Progenitor cell of endocrine pancreas (in vitro differentiated cells): Measurements from ENCODE around the gene TEX264. TPM values are rescaled to one million over a fixed set of nuclear protein-coding genes. Genes with fewer than 3 reads are reported as not detected.
A peak's percentile ranks its signal among the peaks of the same experiment; 100 is the strongest.

Experiments used
- DNase-seq: peaks from one replicate; pipeline ENCODE4 v3.0.0; 2021; ENCODE audit warnings: low spot score; ENCODE audit not compliant: unreplicated experiment
- H3K27ac Mint-ChIP-seq: 2 replicates; pipeline ENCODE4 v1.8.0; 2021; ENCODE audit warnings: mild to moderate bottlenecking, moderate library complexity, mixed read lengths
- H3K27me3 Mint-ChIP-seq: 2 replicates; pipeline ENCODE4 v1.8.0; 2021; ENCODE audit warnings: mixed read lengths
- H3K36me3 Mint-ChIP-seq: 2 replicates; pipeline ENCODE4 v1.8.0; 2022; ENCODE audit warnings: mixed read lengths; ENCODE audit not compliant: insufficient read depth
- H3K4me1 Mint-ChIP-seq: 2 replicates; pipeline ENCODE4 v1.8.0; 2021; ENCODE audit warnings: low read depth, mixed read lengths
- H3K4me3 Mint-ChIP-seq: 2 replicates; pipeline ENCODE4 v1.8.0; 2021; ENCODE audit warnings: low read depth, mild to moderate bottlenecking, moderate library complexity, mixed read lengths
- H3K9me3 Mint-ChIP-seq: 2 replicates; pipeline ENCODE4 v1.8.0; 2021; ENCODE audit warnings: low read depth, mixed read lengths
- total RNA-seq: library from RNA; stranded (reverse); gene quantifications from 2 replicates; pipeline ENCODE4 v1.2.1, GENCODE V29; 2021
- TF ChIP-seq, protein P1 (sequence below): fragments of 200-600 bp; sonication (generic); IDR thresholded peaks from one replicate; pipeline ENCODE4 v1.5.0; 2021; ENCODE audit warnings: antibody characterized with exemption, mild to moderate bottlenecking; ENCODE audit not compliant: unreplicated experiment

Gene TEX264
- total RNA-seq, 1 donor from 2014 or later, result 29.6 TPM

DNA sequence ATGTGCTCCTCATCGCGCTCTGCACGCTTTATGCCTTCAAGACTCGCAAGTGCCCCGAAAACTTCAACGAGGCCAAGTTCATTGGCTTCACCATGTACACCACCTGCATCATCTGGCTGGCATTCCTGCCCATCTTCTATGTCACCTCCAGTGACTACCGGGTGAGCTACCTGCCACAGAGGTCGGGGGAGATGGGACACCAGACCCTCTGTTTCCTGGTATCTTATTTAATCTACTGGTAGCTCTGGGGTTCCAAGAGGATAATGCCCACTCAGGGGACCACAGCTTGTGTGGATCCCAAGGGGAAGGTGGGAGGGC is 44.9 kb downstream of the TEX264 start:
- no peak overlapping the region for H3K4me3 Mint-ChIP-seq
- no peaks in the 10 kb centered on the region for H3K36me3 Mint-ChIP-seq
- H3K9me3 Mint-ChIP-seq, result no peaks in the 10 kb centered on the region
- H3K27ac Mint-ChIP-seq, result no peak overlapping the region
- no peak for DNase-seq
- H3K4me1 Mint-ChIP-seq, result no peaks in the 10 kb centered on the region
- TF ChIP-seq, protein P1, sequence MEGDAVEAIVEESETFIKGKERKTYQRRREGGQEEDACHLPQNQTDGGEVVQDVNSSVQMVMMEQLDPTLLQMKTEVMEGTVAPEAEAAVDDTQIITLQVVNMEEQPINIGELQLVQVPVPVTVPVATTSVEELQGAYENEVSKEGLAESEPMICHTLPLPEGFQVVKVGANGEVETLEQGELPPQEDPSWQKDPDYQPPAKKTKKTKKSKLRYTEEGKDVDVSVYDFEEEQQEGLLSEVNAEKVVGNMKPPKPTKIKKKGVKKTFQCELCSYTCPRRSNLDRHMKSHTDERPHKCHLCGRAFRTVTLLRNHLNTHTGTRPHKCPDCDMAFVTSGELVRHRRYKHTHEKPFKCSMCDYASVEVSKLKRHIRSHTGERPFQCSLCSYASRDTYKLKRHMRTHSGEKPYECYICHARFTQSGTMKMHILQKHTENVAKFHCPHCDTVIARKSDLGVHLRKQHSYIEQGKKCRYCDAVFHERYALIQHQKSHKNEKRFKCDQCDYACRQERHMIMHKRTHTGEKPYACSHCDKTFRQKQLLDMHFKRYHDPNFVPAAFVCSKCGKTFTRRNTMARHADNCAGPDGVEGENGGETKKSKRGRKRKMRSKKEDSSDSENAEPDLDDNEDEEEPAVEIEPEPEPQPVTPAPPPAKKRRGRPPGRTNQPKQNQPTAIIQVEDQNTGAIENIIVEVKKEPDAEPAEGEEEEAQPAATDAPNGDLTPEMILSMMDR, result no peak
- peaks cover 5% of the 10 kb centered on the region for H3K27me3 Mint-ChIP-seq

DNA sequence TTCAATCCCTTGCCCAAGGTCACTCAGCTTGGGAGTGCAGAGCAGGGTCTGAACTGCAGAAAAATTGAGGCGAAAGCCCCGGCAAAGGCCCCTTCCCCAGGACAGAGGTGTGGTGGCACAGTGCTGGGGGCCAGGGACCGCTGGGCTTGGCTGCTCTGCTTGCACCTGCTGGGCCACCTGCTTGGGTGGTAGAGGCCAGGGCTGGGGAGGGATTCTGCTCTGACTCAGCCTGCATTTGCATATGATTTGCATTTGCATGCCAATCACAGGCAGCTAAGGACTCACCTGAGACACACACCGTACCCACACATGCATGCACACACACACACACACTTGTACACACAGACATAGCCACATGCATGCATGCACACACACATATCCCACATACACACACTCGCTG is 45.8 kb downstream of the TEX264 start:
- TF ChIP-seq, protein P1, result no peak
- H3K4me1 Mint-ChIP-seq, result no peaks in the 10 kb centered on the region
- no peak overlapping the region for H3K4me3 Mint-ChIP-seq
- DNase-seq, result no peak
- H3K36me3 Mint-ChIP-seq, result no peaks in the 10 kb centered on the region
- H3K27me3 Mint-ChIP-seq, result peaks cover 5% of the 10 kb centered on the region
- H3K27ac Mint-ChIP-seq, result no peak overlapping the region
- no peaks in the 10 kb centered on the region for H3K9me3 Mint-ChIP-seq

DNA sequence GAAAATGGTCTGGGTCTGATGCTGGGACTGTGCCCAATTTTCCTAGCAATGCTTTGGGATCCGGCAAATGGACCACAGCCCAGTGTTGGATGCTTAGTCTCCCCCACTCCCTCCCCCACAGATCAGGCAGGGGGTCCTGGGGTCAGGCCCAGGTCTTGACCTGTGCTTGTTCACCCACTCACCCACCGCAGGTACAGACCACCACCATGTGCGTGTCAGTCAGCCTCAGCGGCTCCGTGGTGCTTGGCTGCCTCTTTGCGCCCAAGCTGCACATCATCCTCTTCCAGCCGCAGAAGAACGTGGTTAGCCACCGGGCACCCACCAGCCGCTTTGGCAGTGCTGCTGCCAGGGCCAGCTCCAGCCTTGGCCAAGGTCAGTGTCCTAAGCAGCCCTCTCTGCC is 46.4 kb downstream of the TEX264 start:
- Mint-ChIP-seq H3K36me3 (no peaks in the 10 kb centered on the region), H3K27ac (no peak overlapping the region), H3K4me1 (no peaks in the 10 kb centered on the region), H3K27me3 (peaks cover 5% of the 10 kb centered on the region), H3K9me3 (no peaks in the 10 kb centered on the region), H3K4me3 (no peak overlapping the region)
- DNase-seq, result no peak
- TF ChIP-seq, protein P1, result no peak

DNA sequence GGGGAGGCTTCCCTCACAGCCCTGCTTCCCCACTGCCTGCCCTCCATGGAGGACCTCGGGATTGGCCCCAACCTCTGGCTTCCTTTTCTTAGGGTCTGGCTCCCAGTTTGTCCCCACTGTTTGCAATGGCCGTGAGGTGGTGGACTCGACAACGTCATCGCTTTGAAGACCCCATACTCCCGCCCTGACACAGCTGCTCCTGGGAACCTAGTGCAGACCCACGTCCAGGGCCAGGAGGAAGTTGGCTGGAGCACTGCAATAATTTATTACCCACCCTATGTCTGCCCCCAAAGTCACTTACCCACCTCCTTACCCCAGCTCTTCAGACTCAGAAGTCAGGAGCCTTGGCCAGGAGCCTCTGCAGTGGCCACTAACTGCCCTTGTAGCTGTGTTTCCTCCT is 46.9 kb downstream of the TEX264 start:
- Mint-ChIP-seq H3K27ac (no peak overlapping the region), H3K4me3 (no peak overlapping the region), H3K9me3 (no peaks in the 10 kb centered on the region), H3K27me3 (peaks cover 5% of the 10 kb centered on the region), H3K36me3 (no peaks in the 10 kb centered on the region), H3K4me1 (no peaks in the 10 kb centered on the region)
- TF ChIP-seq, protein P1, result no peak
- no peak for DNase-seq

DNA sequence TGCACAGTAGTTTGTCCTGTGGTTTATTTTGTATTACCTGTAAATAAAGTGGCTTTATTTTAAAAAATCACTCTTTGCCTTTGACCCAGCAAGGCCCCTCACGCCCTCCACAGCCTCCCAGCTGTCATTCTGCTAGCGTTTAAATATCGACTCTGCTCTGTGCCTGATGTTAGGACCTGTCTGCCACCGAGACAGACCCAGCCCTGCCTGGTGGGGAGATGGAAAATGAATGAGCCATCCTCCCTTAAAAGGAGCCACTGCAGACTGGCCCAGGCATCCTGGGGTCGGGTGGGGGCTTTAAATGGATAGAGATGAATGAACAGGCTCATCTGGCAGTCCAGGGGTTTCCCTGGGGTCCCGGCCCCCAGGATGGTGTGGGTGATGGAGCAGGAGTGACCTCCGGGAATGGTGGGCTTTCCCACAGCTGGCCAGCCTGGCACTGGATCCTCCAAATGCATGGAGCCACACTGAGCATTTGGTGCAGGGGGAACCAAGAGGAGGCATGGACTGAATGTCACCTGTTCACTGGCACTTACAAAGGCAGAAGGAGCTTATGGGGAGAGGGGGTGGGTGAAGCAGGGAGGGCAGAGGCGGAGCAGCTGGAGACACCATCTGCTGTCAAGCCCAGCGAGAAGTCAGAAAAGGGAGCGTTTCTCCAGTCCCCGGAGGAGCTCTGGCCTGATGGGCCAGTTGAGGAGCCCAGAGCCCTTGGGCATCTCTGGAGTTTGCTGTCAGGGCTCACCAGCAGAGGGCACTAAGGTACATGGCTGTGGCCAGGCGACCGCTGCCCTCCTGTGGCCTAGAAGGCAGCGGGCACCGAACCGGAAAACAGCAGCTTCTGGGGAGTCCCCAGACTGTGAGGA is 47.7 kb downstream of the TEX264 start:
- Mint-ChIP-seq H3K4me1 (no peaks in the 10 kb centered on the region), H3K4me3 (no peak overlapping the region), H3K27ac (peak overlapping the region; percentile 8), H3K36me3 (no peaks in the 10 kb centered on the region), H3K9me3 (no peaks in the 10 kb centered on the region), H3K27me3 (peaks cover 5% of the 10 kb centered on the region)
- TF ChIP-seq, protein P1, result peak; percentile 73
- DNase-seq, result peak; percentile 54
